Calu3 (cell line): ENCODE measurements around the gene ADAM17. TPM values are rescaled to one million over a fixed set of nuclear protein-coding genes. Genes with fewer than 3 reads are reported as not detected.

Experiments used
- BruUV-seq: library from RNA; stranded (reverse); fragments of 400-500 nt; replicated peaks from 2 replicates; lab custom pipeline; 2021; lab: Mats Ljungman, UMichigan
- CTCF ChIA-PET: fragments of 300-600 bp; sonication (Branson Sonifier 250); formaldehyde crosslinking; loops from one replicate; lab custom pipeline; 2022; ENCODE audit warnings: antibody characterized with exemption; lab: Charles Lee
- DNase-seq: peaks from one replicate; pipeline ENCODE4 v3.0.0; 2022
- H3K27ac Mint-ChIP-seq: one replicate; pipeline ENCODE4 v1.8.0; 2022; ENCODE audit warnings: mixed read lengths; ENCODE audit not compliant: unreplicated experiment
- H3K27me3 Mint-ChIP-seq: one replicate; pipeline ENCODE4 v1.8.0; 2022; ENCODE audit warnings: mixed read lengths; ENCODE audit not compliant: unreplicated experiment
- H3K36me3 Mint-ChIP-seq: one replicate; pipeline ENCODE4 v1.8.0; 2022; ENCODE audit warnings: mild to moderate bottlenecking, moderate library complexity, mixed read lengths; ENCODE audit not compliant: insufficient read depth, unreplicated experiment
- H3K4me1 Mint-ChIP-seq: one replicate; pipeline ENCODE4 v1.8.0; 2022; ENCODE audit warnings: mild to moderate bottlenecking, low read depth, mixed read lengths; ENCODE audit not compliant: unreplicated experiment
- H3K4me3 Mint-ChIP-seq: one replicate; pipeline ENCODE4 v1.8.0; 2022; ENCODE audit warnings: mild to moderate bottlenecking, low read depth, moderate library complexity, mixed read lengths; ENCODE audit not compliant: unreplicated experiment
- H3K9me3 Mint-ChIP-seq: one replicate; pipeline ENCODE4 v1.8.0; 2022; ENCODE audit warnings: low read depth, mixed read lengths; ENCODE audit not compliant: unreplicated experiment
- intact Hi-C: fragments of 100-400 bp; cut with micrococcal nuclease; formaldehyde crosslinking; loops from one replicate; pipeline ENCODE4 v1.10.0; 2022; ENCODE audit not compliant: unreplicated experiment
- total RNA-seq: library from RNA; stranded (reverse); gene quantifications from 2 replicates; pipeline ENCODE4 v1.2.3, GENCODE V29; 2022
- TF ChIP-seq, protein P1 (sequence below): fragments of 200-600 bp; IDR thresholded peaks from one replicate; pipeline ENCODE4 v1.8.0; 2022; ENCODE audit warnings: antibody characterized with exemption; ENCODE audit not compliant: unreplicated experiment

Gene ADAM17
- total RNA-seq, 1 experiment from 2014 or later = 54.2 TPM

GRCh38 chr2:9593925-9594324 lies 38.3 kb upstream of the ADAM17 start:
- Mint-ChIP-seq H3K9me3 (no peaks in the 10 kb centered on the region), H3K4me1 (peaks cover 19% of the 10 kb centered on the region), H3K36me3 (peaks cover 33% of the 10 kb centered on the region), H3K27ac (no peak overlapping the region), H3K27me3 (no peaks in the 10 kb centered on the region), H3K4me3 (no peak overlapping the region)
- no TSS peak for BruUV-seq
- intact Hi-C loops = no loop called here
- DNase-seq = no peak
- TF ChIP-seq, protein P1, sequence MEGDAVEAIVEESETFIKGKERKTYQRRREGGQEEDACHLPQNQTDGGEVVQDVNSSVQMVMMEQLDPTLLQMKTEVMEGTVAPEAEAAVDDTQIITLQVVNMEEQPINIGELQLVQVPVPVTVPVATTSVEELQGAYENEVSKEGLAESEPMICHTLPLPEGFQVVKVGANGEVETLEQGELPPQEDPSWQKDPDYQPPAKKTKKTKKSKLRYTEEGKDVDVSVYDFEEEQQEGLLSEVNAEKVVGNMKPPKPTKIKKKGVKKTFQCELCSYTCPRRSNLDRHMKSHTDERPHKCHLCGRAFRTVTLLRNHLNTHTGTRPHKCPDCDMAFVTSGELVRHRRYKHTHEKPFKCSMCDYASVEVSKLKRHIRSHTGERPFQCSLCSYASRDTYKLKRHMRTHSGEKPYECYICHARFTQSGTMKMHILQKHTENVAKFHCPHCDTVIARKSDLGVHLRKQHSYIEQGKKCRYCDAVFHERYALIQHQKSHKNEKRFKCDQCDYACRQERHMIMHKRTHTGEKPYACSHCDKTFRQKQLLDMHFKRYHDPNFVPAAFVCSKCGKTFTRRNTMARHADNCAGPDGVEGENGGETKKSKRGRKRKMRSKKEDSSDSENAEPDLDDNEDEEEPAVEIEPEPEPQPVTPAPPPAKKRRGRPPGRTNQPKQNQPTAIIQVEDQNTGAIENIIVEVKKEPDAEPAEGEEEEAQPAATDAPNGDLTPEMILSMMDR = no peak
- CTCF ChIA-PET = interaction anchor here (1.1 kb wide), 1 partner anchor 38 kb away, joined by 6 read pairs; the partner anchor contains the start of gene ADAM17

GRCh38 chr2:9592699-9593098 lies 37.1 kb upstream of the ADAM17 start:
- Mint-ChIP-seq H3K27ac (no peak overlapping the region), H3K4me1 (peaks cover 19% of the 10 kb centered on the region), H3K9me3 (no peaks in the 10 kb centered on the region), H3K27me3 (no peaks in the 10 kb centered on the region), H3K4me3 (no peak overlapping the region), H3K36me3 (peaks cover 30% of the 10 kb centered on the region)
- CTCF ChIA-PET = no interaction called here
- BruUV-seq = no TSS peak
- intact Hi-C loops = no loop called here
- TF ChIP-seq, protein P1 = no peak
- no peak for DNase-seq

- H3K4me1 Mint-ChIP-seq = peaks cover 14% of the 10 kb centered on the region
- TF ChIP-seq, protein P1 = no peak
- no peak for DNase-seq
- no TSS peak for BruUV-seq
- no peaks in the 10 kb centered on the region for H3K27me3 Mint-ChIP-seq
- H3K4me3 Mint-ChIP-seq = no peak overlapping the region
- H3K27ac Mint-ChIP-seq = no peak overlapping the region
- CTCF ChIA-PET = no interaction called here
- no peaks in the 10 kb centered on the region for H3K9me3 Mint-ChIP-seq
- intact Hi-C loops = no loop called here
- H3K36me3 Mint-ChIP-seq = peaks cover 29% of the 10 kb centered on the region
Observed at GRCh38 chr2:9590641-9591040, 35.0 kb upstream of the ADAM17 start.

GRCh38 chr2:9586465-9586864 lies 30.8 kb upstream of the ADAM17 start:
- TF ChIP-seq, protein P1 = no peak
- Mint-ChIP-seq H3K4me1 (no peaks in the 10 kb centered on the region), H3K27me3 (no peaks in the 10 kb centered on the region), H3K36me3 (peaks cover 31% of the 10 kb centered on the region), H3K27ac (no peak overlapping the region), H3K9me3 (no peaks in the 10 kb centered on the region), H3K4me3 (no peak overlapping the region)
- BruUV-seq = no TSS peak
- intact Hi-C loops = no loop called here
- no peak for DNase-seq
- CTCF ChIA-PET = no interaction called here
